Stomach (tissue), 4 donors: Measurements from ENCODE around the gene GRIP2.

Experiments
- CTCF ChIP-seq, 7 experiments: fragments of 450-650 bp in 4 of 7; fragments of 200-600 bp in 3 of 7; sonication (generic) in 3 of 7; IDR thresholded peaks; one replicate each; pipeline ENCODE4 v1.5.1; 2016 to 2019; ENCODE audit warnings: antibody characterized with exemption in 7 of 7, control low read depth in 2 of 7, mild to moderate bottlenecking in 1 of 7
- POLR2AphosphoS5 ChIP-seq, 3 donors: sonication (generic); formaldehyde crosslinking; IDR thresholded peaks; one replicate each; pipeline ENCODE4 v1.6.1; 2016; ENCODE audit warnings: antibody characterized with exemption in 3 of 3

- TF ChIP-seq CTCF (IDR thresholded peaks at IDR 0.05) (no peak), POLR2AphosphoS5 (IDR thresholded peaks at IDR 0.05) (peak; percentile 29 to 76 (median 51))
Measured at GRCh38 chr3:14451844-14452739, 88.0 kb downstream of the GRIP2 start.
